HepG2 (cell line): ENCODE measurements around the gene TMEM235. TPM values are rescaled to one million over a fixed set of nuclear protein-coding genes. Genes with fewer than 3 reads are reported as not detected.
A peak's percentile ranks its signal among the peaks of the same experiment; 100 is the strongest.

ENCODE experiments used
- CEBPG ChIP-seq: IDR thresholded peaks from 2 replicates; pipeline ENCODE4 v1.6.1; 2016
- ERF ChIP-seq: IDR thresholded peaks from 2 replicates; pipeline ENCODE4 v1.6.1; 2018; ENCODE audit warnings: missing biosample characterization, missing genetic modification reagents
- EZH2 ChIP-seq: conservative IDR thresholded peaks from 2 replicates; pipeline ENCODE4 v1.6.1; 2012; ENCODE audit warnings: mild to moderate bottlenecking, low read depth, low read length, moderate library complexity
- FLYWCH1 ChIP-seq: sonication (generic); formaldehyde crosslinking; IDR thresholded peaks from 2 replicates; pipeline ENCODE4 v1.8.1; 2023; ENCODE audit warnings: mild to moderate bottlenecking, missing genetic modification reagents
- GZF1 ChIP-seq: sonication (generic); formaldehyde crosslinking; IDR thresholded peaks from 2 replicates; pipeline ENCODE4 v1.5.1; 2020; ENCODE audit warnings: mild to moderate bottlenecking, missing genetic modification reagents
- HDAC6 ChIP-seq: fragments of 200-600 bp; sonication (generic); IDR thresholded peaks from 2 replicates; pipeline ENCODE4 v1.7.0; 2017; ENCODE audit warnings: mild to moderate bottlenecking, antibody characterized with exemption, low read length, low read depth
- JUNB ChIP-seq: sonication (generic); formaldehyde crosslinking; IDR thresholded peaks from 2 replicates; pipeline ENCODE4 v1.8.0; 2022; ENCODE audit warnings: missing genetic modification reagents, mild to moderate bottlenecking, borderline replicate concordance
- NFYB ChIP-seq: sonication (generic); formaldehyde crosslinking; IDR thresholded peaks from 2 replicates; pipeline ENCODE4 v1.4.0; 2020; ENCODE audit warnings: missing genetic modification reagents
- PCBP2 ChIP-seq: fragments of 200-400 bp; formaldehyde crosslinking; optimal IDR thresholded peaks from 2 replicates; pipeline ENCODE3; 2018; ENCODE audit warnings: low read length, low read depth; ENCODE audit not compliant: poor library complexity, severe bottlenecking
- PITX1 ChIP-seq: sonication (generic); formaldehyde crosslinking; IDR thresholded peaks from 2 replicates; pipeline ENCODE4 v1.5.1; 2020; ENCODE audit warnings: mild to moderate bottlenecking, missing genetic modification reagents
- RFX3 ChIP-seq: IDR thresholded peaks from 2 replicates; pipeline ENCODE4 v1.6.1; 2016; ENCODE audit warnings: missing biosample characterization, missing genetic modification reagents
- SP5 ChIP-seq: IDR thresholded peaks from 2 replicates; pipeline ENCODE4 v1.6.1; 2016; ENCODE audit warnings: low read depth, borderline replicate concordance
- SRSF1 ChIP-seq: fragments of 200-400 bp; formaldehyde crosslinking; optimal IDR thresholded peaks from 2 replicates; pipeline ENCODE3; 2017; ENCODE audit warnings: mild to moderate bottlenecking, low read depth, low read length, moderate library complexity
- TEAD3 ChIP-seq: optimal IDR thresholded peaks from 2 replicates; pipeline ENCODE3; 2016; ENCODE audit warnings: borderline replicate concordance
- TERF1 ChIP-seq: sonication (generic); formaldehyde crosslinking; IDR thresholded peaks from 2 replicates; pipeline ENCODE4 v1.8.0; 2022; ENCODE audit warnings: mild to moderate bottlenecking, missing genetic modification reagents, moderate library complexity
- WIZ ChIP-seq: sonication (generic); formaldehyde crosslinking; IDR thresholded peaks from 2 replicates; pipeline ENCODE4 v1.5.1; 2020; ENCODE audit warnings: mild to moderate bottlenecking, missing genetic modification reagents
- ZBTB20 ChIP-seq: sonication (generic); formaldehyde crosslinking; IDR thresholded peaks from 2 replicates; pipeline ENCODE4 v1.8.1; 2023; ENCODE audit warnings: missing genetic modification reagents, low read depth, mild to moderate bottlenecking, borderline replicate concordance
- ZBTB21 ChIP-seq: sonication (generic); formaldehyde crosslinking; IDR thresholded peaks from 2 replicates; pipeline ENCODE4 v1.4.0; 2020; ENCODE audit warnings: missing genetic modification reagents
- ZMAT3 ChIP-seq: sonication (generic); formaldehyde crosslinking; conservative IDR thresholded peaks from 2 replicates; pipeline ENCODE4 v1.7.0; 2021; ENCODE audit warnings: missing genetic modification reagents
- ZNF232 ChIP-seq: sonication (generic); formaldehyde crosslinking; IDR thresholded peaks from 2 replicates; pipeline ENCODE4 v1.4.0; 2020; ENCODE audit warnings: missing genetic modification reagents, borderline replicate concordance
- ZNF343 ChIP-seq: sonication (generic); formaldehyde crosslinking; IDR thresholded peaks from 2 replicates; pipeline ENCODE4 v1.4.0; 2020; ENCODE audit warnings: mild to moderate bottlenecking, missing genetic modification reagents
- ZNF407 ChIP-seq: sonication (generic); formaldehyde crosslinking; IDR thresholded peaks from one replicate; pipeline ENCODE4 v1.5.1; 2020; ENCODE audit warnings: mild to moderate bottlenecking, missing genetic modification reagents; ENCODE audit errors: not compliant biosample characterization
- ZSCAN30 ChIP-seq: sonication (generic); formaldehyde crosslinking; IDR thresholded peaks from 2 replicates; pipeline ENCODE4 v1.5.0; 2020; ENCODE audit warnings: mild to moderate bottlenecking, missing genetic modification reagents
- polyA plus RNA-seq, 8 experiments: library from polyadenylated mRNA; depleted of rRNA in 3 of 8; stranded (reverse) in 7 of 8; unstranded in 1 of 8; fragments of >200 nt; fragmentation: Illumina TruSeq in 4 of 8; extraction: Trizol in 4 of 8; gene quantifications; 2 replicates each; pipeline versions ENCODE4 v1.2.1 to v1.2.3, GENCODE V29; 2011 to 2016; ENCODE audit warnings: low read depth in 4 of 8, missing spikeins in 1 of 8, mixed read lengths in 1 of 8; ENCODE audit not compliant: insufficient read depth in 1 of 8
- total RNA-seq, 5 experiments: library from RNA; depleted of rRNA; stranded (reverse); fragments of >200 nt; fragmentation: Illumina TruSeq; extraction: Trizol; gene quantifications; 2 replicates each; pipeline ENCODE4 v1.2.3, GENCODE V29; 2016; ENCODE audit warnings: low read depth in 1 of 5

The TMEM235 gene
- total and polyA plus RNA-seq, 2 of the 13 experiments (the other 11 are each of a cell fraction or from before 2014, with no cell fraction given), result not detected

DNA sequence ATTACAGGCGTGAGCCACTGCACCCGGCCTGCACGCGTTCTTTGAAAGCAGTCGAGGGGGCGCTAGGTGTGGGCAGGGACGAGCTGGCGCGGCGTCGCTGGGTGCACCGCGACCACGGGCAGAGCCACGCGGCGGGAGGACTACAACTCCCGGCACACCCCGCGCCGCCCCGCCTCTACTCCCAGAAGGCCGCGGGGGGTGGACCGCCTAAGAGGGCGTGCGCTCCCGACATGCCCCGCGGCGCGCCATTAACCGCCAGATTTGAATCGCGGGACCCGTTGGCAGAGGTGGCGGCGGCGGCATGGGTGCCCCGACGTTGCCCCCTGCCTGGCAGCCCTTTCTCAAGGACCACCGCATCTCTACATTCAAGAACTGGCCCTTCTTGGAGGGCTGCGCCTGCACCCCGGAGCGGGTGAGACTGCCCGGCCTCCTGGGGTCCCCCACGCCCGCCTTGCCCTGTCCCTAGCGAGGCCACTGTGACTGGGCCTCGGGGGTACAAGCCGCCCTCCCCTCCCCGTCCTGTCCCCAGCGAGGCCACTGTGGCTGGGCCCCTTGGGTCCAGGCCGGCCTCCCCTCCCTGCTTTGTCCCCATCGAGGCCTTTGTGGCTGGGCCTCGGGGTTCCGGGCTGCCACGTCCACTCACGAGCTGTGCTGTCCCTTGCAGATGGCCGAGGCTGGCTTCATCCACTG, 17.3 kb upstream of the TMEM235 start, which contains the start of gene BIRC5 (continued):
- TF ChIP-seq WIZ (CRISPR knock-in tag), result no peak
- peak; percentile 54; the same call in 1 of the 2 replicates for TF ChIP-seq NFYB
- TF ChIP-seq EZH2, result no peak
- peak; percentile 69; the same call in 1 of the 2 replicates for TF ChIP-seq GZF1 (CRISPR knock-in tag)
- peak; percentile 79 for TF ChIP-seq ZNF407 (CRISPR knock-in tag)
- TF ChIP-seq ZBTB20 (CRISPR knock-in tag), result peak; percentile 90; the same call in 1 of the 2 replicates
- peak; percentile 90 for TF ChIP-seq SP5 (CRISPR knock-in tag)
- TF ChIP-seq ZNF232 (CRISPR knock-in tag), result peak; percentile 85
- peak; percentile 21 for TF ChIP-seq SRSF1
- peak; percentile 35; the same call in 1 of the 2 replicates for TF ChIP-seq CEBPG
- peak; percentile 72 for TF ChIP-seq TEAD3 (CRISPR knock-in tag)
- no peak for TF ChIP-seq HDAC6
- TF ChIP-seq ZSCAN30 (CRISPR knock-in tag), result peak; percentile 70; the same call in 1 of the 2 replicates
- TF ChIP-seq PITX1 (CRISPR knock-in tag), result peak; percentile 67; the same call in 1 of the 2 replicates
- TF ChIP-seq ZBTB21 (CRISPR knock-in tag), result no peak
- 0 out of 2 replicates have a peak, but pooled peaks have one; percentile 61 for TF ChIP-seq ZMAT3 (CRISPR knock-in tag)
- peak; percentile 64; the same call in 1 of the 2 replicates for TF ChIP-seq FLYWCH1 (CRISPR knock-in tag)
- no peak for TF ChIP-seq PCBP2
- no peak for TF ChIP-seq RFX3 (CRISPR knock-in tag)
- no peak for TF ChIP-seq JUNB (CRISPR knock-in tag)
- peak; percentile 95 for TF ChIP-seq ZNF343 (CRISPR knock-in tag)
- no peak for TF ChIP-seq TERF1 (CRISPR knock-in tag)
- TF ChIP-seq ERF (CRISPR knock-in tag), result peak; percentile 90; the same call in 1 of the 2 replicates
